ENCODE measurements around the gene FAM98B. TPM values are rescaled to one million over a fixed set of nuclear protein-coding genes. Genes with fewer than 3 reads are reported as not detected.

The FAM98B gene
- total RNA-seq, 2 experiments from 2014 or later, result 8.5 to 29.1 TPM

DNA sequence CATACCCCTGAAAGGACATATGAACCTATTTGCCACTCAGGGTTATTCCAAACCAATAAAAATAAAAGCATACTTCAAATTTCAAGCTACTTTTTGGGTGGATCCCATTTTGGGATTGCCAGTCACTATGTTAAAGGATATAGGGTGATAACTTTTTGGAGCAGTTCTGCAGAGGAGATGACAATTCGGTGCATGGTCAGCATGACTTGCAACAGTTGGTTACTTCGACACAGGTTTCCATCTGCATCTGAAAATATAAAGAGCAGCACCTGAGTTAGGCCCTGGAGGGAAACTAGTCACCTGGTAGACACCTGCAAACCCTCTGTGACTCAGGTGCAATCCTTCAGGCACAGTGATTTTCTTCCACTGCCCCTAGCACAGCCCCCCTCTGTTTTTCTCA lies 72.2 kb downstream of the FAM98B start:
- POLR2A ChIA-PET, result no interaction called here
- Histone ChIP-seq H3K4me1 (ENCODE audit: insufficient read depth, low read length, poor library complexity, severe bottlenecking) (no peaks in the 10 kb centered on the region), H3K4me3 (ENCODE audit: low read depth, low read length, poor library complexity, severe bottlenecking) (no peak overlapping the region), H3K27ac (ENCODE audit: low read depth, low read length, poor library complexity, severe bottlenecking) (no peak overlapping the region), H3K4me2 (ENCODE audit: low read length) (no peak overlapping the region), H2AFZ (ENCODE audit: low read length) (no peak overlapping the region), H4K20me1 (ENCODE audit: insufficient read depth, low read length) (no peaks in the 10 kb centered on the region), H3K36me3 (ENCODE audit: insufficient read depth, low read length) (no peaks in the 10 kb centered on the region), H3K79me2 (ENCODE audit: insufficient read depth, low read depth, low read length) (no peaks in the 10 kb centered on the region), H3K9me2 (ENCODE audit: insufficient read depth, low read length) (no peaks in the 10 kb centered on the region), H3K9me3 (ENCODE audit: low read length) (no peaks in the 10 kb centered on the region)
- CTCF ChIA-PET (ENCODE audit: unreplicated experiment), result no interaction called here
- TF ChIP-seq EZH2phosphoT487 (IDR thresholded peaks at IDR 0.05; ENCODE audit: borderline replicate concordance, low read depth, low read length), result no peak
- TF ChIP-seq, protein P1, sequence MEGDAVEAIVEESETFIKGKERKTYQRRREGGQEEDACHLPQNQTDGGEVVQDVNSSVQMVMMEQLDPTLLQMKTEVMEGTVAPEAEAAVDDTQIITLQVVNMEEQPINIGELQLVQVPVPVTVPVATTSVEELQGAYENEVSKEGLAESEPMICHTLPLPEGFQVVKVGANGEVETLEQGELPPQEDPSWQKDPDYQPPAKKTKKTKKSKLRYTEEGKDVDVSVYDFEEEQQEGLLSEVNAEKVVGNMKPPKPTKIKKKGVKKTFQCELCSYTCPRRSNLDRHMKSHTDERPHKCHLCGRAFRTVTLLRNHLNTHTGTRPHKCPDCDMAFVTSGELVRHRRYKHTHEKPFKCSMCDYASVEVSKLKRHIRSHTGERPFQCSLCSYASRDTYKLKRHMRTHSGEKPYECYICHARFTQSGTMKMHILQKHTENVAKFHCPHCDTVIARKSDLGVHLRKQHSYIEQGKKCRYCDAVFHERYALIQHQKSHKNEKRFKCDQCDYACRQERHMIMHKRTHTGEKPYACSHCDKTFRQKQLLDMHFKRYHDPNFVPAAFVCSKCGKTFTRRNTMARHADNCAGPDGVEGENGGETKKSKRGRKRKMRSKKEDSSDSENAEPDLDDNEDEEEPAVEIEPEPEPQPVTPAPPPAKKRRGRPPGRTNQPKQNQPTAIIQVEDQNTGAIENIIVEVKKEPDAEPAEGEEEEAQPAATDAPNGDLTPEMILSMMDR (conservative IDR thresholded peaks at IDR 0.05; ENCODE audit: low read length), result no peak
- intact Hi-C loops (cut with micrococcal nuclease; ENCODE audit: unreplicated experiment), result no loop called here
- no TSS peak for BruUV-seq (replicated peaks)
- no peak for DNase-seq (ENCODE audit: low spot score)

DNA sequence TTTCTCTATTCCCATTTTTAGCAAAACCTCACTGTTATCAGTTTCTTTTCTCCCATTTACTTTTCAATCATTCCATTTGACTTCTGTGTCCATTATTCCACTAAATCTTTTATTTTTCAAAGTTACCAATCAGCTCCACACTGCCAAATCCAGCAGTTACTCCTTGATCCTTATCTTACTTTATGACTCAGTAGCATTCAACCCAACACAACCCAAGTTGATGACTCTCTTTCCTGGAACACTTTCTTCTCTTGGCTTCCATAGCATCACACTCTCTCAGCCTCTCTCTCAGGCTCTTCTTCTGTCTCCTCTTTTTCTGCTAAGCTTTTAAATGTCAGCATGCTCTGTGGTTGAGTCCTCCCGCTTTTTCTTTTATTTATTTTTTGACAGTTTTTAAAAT lies 74.4 kb downstream of the FAM98B start:
- no TSS peak for BruUV-seq (replicated peaks)
- ChIA-PET CTCF (ENCODE audit: unreplicated experiment) (no interaction called here), POLR2A (no interaction called here)
- H4K20me1 ChIP-seq (ENCODE audit: insufficient read depth, low read length), result no peaks in the 10 kb centered on the region
- no peak for DNase-seq (ENCODE audit: low spot score)
- H3K9me3 ChIP-seq (ENCODE audit: low read length), result no peaks in the 10 kb centered on the region
- intact Hi-C loops (cut with micrococcal nuclease; ENCODE audit: unreplicated experiment), result no loop called here
- H2AFZ ChIP-seq (ENCODE audit: low read length), result no peak overlapping the region
- no peak overlapping the region for H3K27ac ChIP-seq (ENCODE audit: low read depth, low read length, poor library complexity, severe bottlenecking)
- H3K4me3 ChIP-seq (ENCODE audit: low read depth, low read length, poor library complexity, severe bottlenecking), result no peak overlapping the region
- no peaks in the 10 kb centered on the region for H3K79me2 ChIP-seq (ENCODE audit: insufficient read depth, low read depth, low read length)
- no peaks in the 10 kb centered on the region for H3K4me1 ChIP-seq (ENCODE audit: insufficient read depth, low read length, poor library complexity, severe bottlenecking)
- H3K36me3 ChIP-seq (ENCODE audit: insufficient read depth, low read length), result no peaks in the 10 kb centered on the region
- TF ChIP-seq, protein P1 (conservative IDR thresholded peaks at IDR 0.05; ENCODE audit: low read length), result no peak
- no peak for TF ChIP-seq EZH2phosphoT487 (IDR thresholded peaks at IDR 0.05; ENCODE audit: borderline replicate concordance, low read depth, low read length)
- no peak overlapping the region for H3K4me2 ChIP-seq (ENCODE audit: low read length)
- H3K9me2 ChIP-seq (ENCODE audit: insufficient read depth, low read length), result no peaks in the 10 kb centered on the region

DNA sequence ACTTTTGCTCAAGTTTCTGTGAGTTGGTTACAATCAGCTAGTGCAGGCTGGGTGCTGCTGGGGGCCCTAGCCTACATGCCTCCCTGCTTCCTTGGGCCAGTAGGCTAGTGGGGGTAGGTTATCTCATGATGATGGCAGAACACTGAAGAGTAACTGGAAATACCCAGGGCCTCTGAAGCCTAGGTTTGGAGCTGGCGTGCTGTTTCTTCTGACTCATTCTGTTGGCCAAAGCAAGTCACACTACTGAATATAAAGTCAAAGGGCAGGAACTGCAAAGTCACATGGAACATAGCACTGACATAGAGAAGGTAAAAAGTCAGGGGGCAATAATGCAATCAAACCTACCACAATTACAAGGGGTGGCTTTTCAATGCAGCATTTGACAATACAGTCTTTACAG lies 76.2 kb downstream of the FAM98B start:
- no TSS peak for BruUV-seq (replicated peaks)
- intact Hi-C loops (cut with micrococcal nuclease; ENCODE audit: unreplicated experiment), result no loop called here
- Histone ChIP-seq H3K36me3 (ENCODE audit: insufficient read depth, low read length) (no peaks in the 10 kb centered on the region), H3K79me2 (ENCODE audit: insufficient read depth, low read depth, low read length) (no peaks in the 10 kb centered on the region), H3K4me2 (ENCODE audit: low read length) (no peak overlapping the region), H4K20me1 (ENCODE audit: insufficient read depth, low read length) (no peaks in the 10 kb centered on the region), H2AFZ (ENCODE audit: low read length) (no peak overlapping the region), H3K27ac (ENCODE audit: low read depth, low read length, poor library complexity, severe bottlenecking) (no peak overlapping the region), H3K9me2 (ENCODE audit: insufficient read depth, low read length) (no peaks in the 10 kb centered on the region), H3K4me3 (ENCODE audit: low read depth, low read length, poor library complexity, severe bottlenecking) (no peak overlapping the region), H3K9me3 (ENCODE audit: low read length) (no peaks in the 10 kb centered on the region), H3K4me1 (ENCODE audit: insufficient read depth, low read length, poor library complexity, severe bottlenecking) (no peaks in the 10 kb centered on the region)
- no peak for TF ChIP-seq EZH2phosphoT487 (IDR thresholded peaks at IDR 0.05; ENCODE audit: borderline replicate concordance, low read depth, low read length)
- TF ChIP-seq, protein P1 (conservative IDR thresholded peaks at IDR 0.05; ENCODE audit: low read length), result no peak
- ChIA-PET POLR2A (no interaction called here), CTCF (ENCODE audit: unreplicated experiment) (no interaction called here)
- no peak for DNase-seq (ENCODE audit: low spot score)

Data from OCI-LY7 (cell line).